Kidney tubule cell (primary cell): ENCODE measurements around the gene PLA2G4B.

Experiments
- DNase-seq: peaks from one replicate; pipeline ENCODE4 v3.0.0-alpha.2; 2018; ENCODE audit warnings: low spot score

Gene PLA2G4B

GRCh38 chr15:41806291-41807181, 32.1 kb upstream of the PLA2G4B start:
- DNase-seq, result peak; percentile 79

DNA sequence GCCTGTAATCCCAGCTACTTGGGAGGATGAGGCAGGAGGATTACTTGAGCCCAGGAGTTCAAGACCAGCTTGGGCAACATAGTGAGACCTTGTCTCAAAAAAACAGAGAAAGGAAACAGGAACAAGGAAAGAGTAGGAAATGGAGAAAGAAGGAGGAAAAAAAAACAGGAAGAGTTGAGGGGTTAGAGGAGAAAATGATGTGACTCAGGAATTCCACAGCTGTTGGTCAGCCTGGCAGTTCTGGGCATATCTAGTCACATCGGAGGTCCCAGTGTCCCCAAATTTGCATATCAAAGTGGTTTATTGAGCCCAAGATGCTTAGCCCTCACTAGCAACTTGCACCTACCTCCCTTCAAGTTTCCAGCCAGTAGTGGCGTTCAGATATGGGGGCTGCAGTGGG, 29.5 kb upstream of the PLA2G4B start:
- DNase-seq, result peak; percentile 62

- DNase-seq, result no peak
Measured at GRCh38 chr15:41809526-41810220, 29.0 kb upstream of the PLA2G4B start.

DNA sequence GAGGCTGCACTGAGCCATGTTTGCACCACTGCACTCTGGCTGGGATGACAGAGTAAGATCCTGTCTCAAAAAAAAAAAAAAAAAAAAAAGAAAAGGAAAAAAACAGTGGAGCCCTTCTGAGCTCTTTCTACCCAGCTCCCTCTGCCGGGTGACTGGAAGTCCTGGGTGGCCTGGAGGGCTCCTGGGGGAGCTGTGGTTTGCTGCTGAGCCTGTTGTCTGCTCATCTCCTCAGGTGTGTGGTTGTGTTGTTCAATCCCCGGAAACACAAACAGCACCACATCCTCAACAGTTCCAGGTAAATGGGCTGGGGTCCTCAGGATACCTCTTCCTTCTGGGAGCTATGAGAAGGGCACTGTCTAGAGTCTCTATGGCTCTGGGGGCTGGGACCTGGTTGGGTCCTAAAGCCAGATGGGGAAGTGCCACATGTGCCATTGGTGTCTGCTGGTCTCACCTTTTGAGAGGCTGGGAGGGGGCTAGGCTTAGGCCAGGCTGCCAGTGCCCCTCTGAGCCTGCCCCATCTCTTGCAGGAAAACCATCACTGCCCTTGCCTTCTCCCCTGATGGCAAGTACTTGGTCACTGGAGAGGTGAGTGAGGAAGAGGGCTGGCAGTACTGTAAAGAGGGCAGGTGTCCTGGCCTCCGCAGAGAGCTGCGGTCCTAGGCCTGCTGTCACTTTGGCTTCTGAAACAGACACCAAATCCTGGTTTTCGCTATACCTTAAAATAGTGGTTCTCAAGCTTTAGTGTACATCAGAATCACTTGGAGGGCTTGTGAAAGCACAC, 27.8 kb upstream of the PLA2G4B start:
- no peak for DNase-seq

- peak; percentile 83 for DNase-seq
Measured at GRCh38 chr15:41811432-41812195, 27.0 kb upstream of the PLA2G4B start.

DNA sequence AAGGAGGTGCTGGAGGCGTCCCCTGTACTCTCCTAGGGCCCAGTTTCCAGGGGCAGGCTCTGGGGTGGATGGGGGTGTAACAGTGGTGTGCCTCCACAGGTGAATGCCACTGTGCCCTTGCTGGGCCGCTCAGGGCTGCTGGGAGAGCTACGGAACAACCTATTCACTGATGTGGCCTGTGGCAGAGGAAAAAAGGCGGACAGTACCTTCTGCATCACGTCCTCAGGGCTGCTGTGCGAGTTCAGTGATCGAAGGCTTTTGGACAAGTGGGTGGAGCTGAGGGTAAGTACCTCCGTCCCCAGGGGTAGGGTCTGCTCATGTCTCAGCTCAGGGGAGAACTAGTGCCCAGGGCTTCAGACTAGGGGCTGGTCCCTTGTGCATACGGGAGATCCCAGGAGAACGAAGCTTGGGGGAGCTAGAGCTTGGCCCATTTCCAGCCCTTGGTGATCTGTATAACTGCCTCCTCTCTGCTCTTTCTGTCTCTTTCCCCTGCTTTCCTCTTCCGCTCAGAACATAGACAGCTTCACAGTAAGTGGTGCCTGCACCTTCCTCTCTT, 25.7 kb upstream of the PLA2G4B start:
- no peak for DNase-seq

GRCh38 chr15:41813426-41813825, 25.2 kb upstream of the PLA2G4B start:
- DNase-seq, result no peak

- DNase-seq, result no peak
Measured at GRCh38 chr15:41814534-41814933, 24.1 kb upstream of the PLA2G4B start.

GRCh38 chr15:41816788-41817187, 21.9 kb upstream of the PLA2G4B start:
- no peak for DNase-seq

DNA sequence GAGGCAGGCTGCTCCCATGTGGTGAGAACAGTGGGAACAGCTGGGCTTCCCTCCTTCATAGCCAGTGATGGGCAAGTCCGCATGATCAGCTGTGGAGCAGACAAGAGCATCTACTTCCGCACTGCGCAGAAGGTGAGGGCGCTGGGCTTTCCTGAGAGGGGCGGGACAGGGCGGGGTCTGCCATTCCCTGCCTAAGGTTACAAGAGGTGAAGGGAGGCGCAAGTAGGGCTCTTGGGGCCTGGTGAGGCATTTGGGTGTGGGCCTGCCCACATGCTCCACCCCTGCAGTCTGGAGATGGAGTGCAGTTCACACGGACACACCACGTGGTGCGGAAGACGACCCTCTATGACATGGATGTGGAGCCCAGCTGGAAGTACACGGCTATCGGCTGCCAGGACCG, 21.3 kb upstream of the PLA2G4B start:
- DNase-seq, result no peak

GRCh38 chr15:41817781-41818180, 20.9 kb upstream of the PLA2G4B start:
- DNase-seq, result no peak

- DNase-seq, result no peak
Measured at GRCh38 chr15:41819455-41820050, 19.1 kb upstream of the PLA2G4B start.

DNA sequence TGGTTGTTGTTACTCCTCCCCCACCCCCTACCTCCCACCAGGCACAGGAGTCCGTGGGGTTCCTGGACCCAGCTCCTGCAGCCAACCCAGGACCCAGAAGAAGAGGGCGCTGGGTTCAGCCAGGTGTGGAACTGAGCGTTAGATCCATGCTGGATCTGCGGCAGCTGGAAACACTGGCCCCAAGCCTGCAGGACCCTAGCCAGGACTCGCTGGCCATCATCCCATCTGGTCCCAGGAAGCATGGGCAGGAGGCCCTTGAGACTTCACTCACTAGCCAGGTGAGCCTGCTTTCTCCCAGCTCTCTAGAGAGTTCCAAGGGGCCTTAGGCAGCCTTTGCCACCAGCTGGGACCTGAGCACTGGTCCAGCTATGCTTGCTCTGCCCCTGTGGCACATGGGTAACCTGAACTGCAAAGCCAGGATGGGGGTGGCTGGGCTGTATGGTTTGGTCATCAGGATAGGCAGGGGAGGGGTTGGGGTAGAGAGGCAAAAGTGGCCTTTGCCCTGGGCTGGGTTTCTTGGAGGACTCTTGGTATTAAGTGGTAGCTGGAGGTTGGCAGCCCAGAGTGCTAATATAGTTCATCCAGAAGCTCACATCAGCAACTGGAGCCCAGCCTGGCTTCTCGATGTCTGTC, 17.7 kb upstream of the PLA2G4B start:
- DNase-seq, result no peak

DNA sequence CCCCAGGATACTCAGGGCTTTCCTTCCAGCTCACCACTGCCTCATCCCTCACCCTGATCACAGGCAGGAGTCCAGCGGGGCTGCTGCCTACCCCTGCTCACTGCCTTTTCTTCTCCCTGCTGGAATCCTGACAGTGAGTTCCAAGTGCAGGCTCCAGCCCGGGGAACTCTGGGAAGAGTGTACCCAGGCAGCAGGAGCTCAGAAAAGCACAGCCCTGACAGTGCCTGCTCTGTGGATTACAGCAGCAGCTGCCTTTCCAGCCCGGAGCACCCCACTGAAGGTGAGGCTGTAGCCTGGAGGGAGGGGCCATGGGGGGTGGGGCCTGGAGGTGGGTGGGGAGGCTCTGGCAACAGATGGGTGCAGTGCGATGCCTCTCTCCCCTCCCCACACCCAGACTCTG, 16.8 kb upstream of the PLA2G4B start:
- DNase-seq, result no peak

- DNase-seq, result no peak
Measured at GRCh38 chr15:41822471-41822870, 16.2 kb upstream of the PLA2G4B start.

DNA sequence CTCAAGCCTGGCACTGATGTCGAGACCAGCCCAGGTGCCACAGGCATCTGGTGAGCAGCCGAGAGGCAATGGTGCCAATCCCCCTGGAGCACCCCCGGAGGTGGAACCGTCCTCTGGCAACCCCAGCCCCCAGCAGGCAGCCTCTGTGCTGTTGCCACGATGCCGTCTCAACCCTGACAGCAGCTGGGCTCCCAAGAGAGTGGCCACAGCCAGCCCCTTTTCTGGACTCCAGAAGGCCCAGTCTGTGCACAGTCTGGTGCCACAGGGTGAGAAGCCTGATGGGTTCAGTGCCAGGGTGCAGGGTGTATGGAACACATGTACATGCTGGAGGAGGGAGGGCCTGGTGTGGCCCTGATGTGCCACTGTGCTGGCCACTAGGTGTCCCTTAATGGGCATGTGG, 15.7 kb upstream of the PLA2G4B start:
- DNase-seq, result no peak

- no peak for DNase-seq
Measured at GRCh38 chr15:41823502-41823901, 15.1 kb upstream of the PLA2G4B start.

GRCh38 chr15:41824062-41824745, 14.4 kb upstream of the PLA2G4B start:
- DNase-seq, result no peak

DNA sequence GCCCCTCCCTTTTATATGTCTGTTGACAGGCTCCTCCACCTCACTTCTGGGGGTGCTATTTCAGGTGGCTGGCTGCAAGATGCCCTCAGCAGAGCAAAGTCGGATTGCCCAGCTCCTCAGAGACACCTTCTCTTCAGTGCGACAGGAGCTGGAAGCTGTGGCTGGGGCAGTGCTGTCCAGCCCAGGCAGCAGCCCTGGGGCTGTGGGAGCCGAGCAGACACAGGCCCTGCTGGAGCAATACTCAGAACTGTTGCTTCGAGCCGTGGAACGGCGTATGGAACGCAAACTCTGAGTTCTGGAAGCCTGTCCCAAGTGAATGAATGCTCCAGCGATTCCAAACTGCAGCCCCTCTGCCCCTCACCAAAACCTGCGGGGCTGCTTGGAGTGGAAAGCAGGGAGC, 13.5 kb upstream of the PLA2G4B start:
- no peak for DNase-seq
